Endothelial cell of umbilical vein (primary cell): ENCODE data around the gene LIMK2. TPM values are rescaled to one million over a fixed set of nuclear protein-coding genes. Genes with fewer than 3 reads are reported as not detected.

Experiments
- BruUV-seq: library from RNA; stranded (reverse); fragments of 400-500 nt; replicated peaks from 2 replicates; lab custom pipeline; 2021; lab: Mats Ljungman, UMichigan
- CTCF ChIA-PET: fragments of 300-600, 350-600 bp; sonication (Branson Sonifier 250); formaldehyde crosslinking; loops from one replicate; lab custom pipeline; 2021; ENCODE audit warnings: antibody characterized with exemption, inconsistent platforms; lab: Charles Lee
- POLR2A ChIA-PET: fragments of 300-600, 350-600 bp; sonication (Branson Sonifier 250); formaldehyde crosslinking; loops from one replicate; lab custom pipeline; 2021; ENCODE audit warnings: antibody characterized with exemption, inconsistent platforms; lab: Charles Lee
- DNase-seq: peaks from one replicate; pipeline ENCODE4 v3.0.0-alpha.2; 2011; ENCODE audit warnings: low read depth, low spot score
- FAIRE-seq: peaks from 2 replicates; lab custom pipeline; 2011; peaks lifted over from hg19 to GRCh38; lab: Jason Lieb, UNC
- H2AFZ ChIP-seq: 2 replicates; pipeline ENCODE4 v1.6.0; 2012; ENCODE audit warnings: low read depth, low read length, control low read depth, inconsistent platforms
- H3K27ac ChIP-seq: 2 replicates; pipeline ENCODE4 v1.5.1; 2011; ENCODE audit warnings: low read depth, mild to moderate bottlenecking, control low read depth, low read length, moderate library complexity; ENCODE audit not compliant: insufficient read depth
- H3K27me3 ChIP-seq, 2 experiments: 2 replicates each; pipeline versions ENCODE4 v1.6.0 to v1.6.1; 2011; ENCODE audit warnings: low read length in 2 of 2, mixed read lengths in 1 of 2; ENCODE audit not compliant: control insufficient read depth in 2 of 2, insufficient read depth in 2 of 2
- H3K36me3 ChIP-seq, 2 experiments: 2 replicates in 1 of 2; 3 replicates in 1 of 2; pipeline ENCODE4 v1.5.1; 2011; ENCODE audit warnings: low read length in 2 of 2, mild to moderate bottlenecking in 1 of 2, moderate library complexity in 1 of 2; ENCODE audit not compliant: control insufficient read depth in 2 of 2, insufficient read depth in 2 of 2; ENCODE audit errors: extremely low read depth in 1 of 2
- H3K4me1 ChIP-seq: 3 replicates; pipeline ENCODE4 v1.5.1; 2011; ENCODE audit warnings: mild to moderate bottlenecking, low read length; ENCODE audit not compliant: control insufficient read depth, insufficient read depth; ENCODE audit errors: extremely low read depth
- H3K4me2 ChIP-seq: 2 replicates; pipeline ENCODE4 v1.6.1; 2011; ENCODE audit warnings: low read length, control low read depth, mixed read lengths; ENCODE audit not compliant: insufficient read depth
- H3K4me3 ChIP-seq, 3 experiments: fragments of 200-600 bp in 1 of 3; sonication (generic), shearing (Covaris generic) in 1 of 3; replicated peaks in 1 of 3; 2 replicates each; pipeline ENCODE4 v1.5.1; 2011 to 2016; ENCODE audit warnings: control low read depth in 3 of 3, low read length in 3 of 3, mild to moderate bottlenecking in 2 of 3, inconsistent platforms in 1 of 3, low read depth in 1 of 3, moderate library complexity in 1 of 3; ENCODE audit not compliant: insufficient read depth in 1 of 3
- H3K79me2 ChIP-seq: 2 replicates; pipeline ENCODE4 v1.6.0; 2012; ENCODE audit warnings: low read length, inconsistent platforms; ENCODE audit not compliant: control insufficient read depth, insufficient read depth
- H3K9ac ChIP-seq: replicated peaks from 2 replicates; pipeline ENCODE3; 2011; ENCODE audit warnings: low read length, control low read depth; ENCODE audit not compliant: insufficient read depth; ENCODE audit errors: extremely low read depth
- H3K9me1 ChIP-seq: replicated peaks from 3 replicates; pipeline ENCODE4 v1.6.0; 2011; ENCODE audit warnings: mild to moderate bottlenecking, low read length; ENCODE audit not compliant: control insufficient read depth, insufficient read depth; ENCODE audit errors: extremely low read depth
- H3K9me3 ChIP-seq: replicated peaks from 2 replicates; pipeline ENCODE4 v1.5.1; 2012; ENCODE audit warnings: low read length, inconsistent platforms; ENCODE audit not compliant: control insufficient read depth, insufficient read depth
- H4K20me1 ChIP-seq: replicated peaks from 2 replicates; pipeline ENCODE3; 2011; ENCODE audit warnings: mild to moderate bottlenecking, low read length; ENCODE audit not compliant: control insufficient read depth, insufficient read depth; ENCODE audit errors: extremely low read depth
- CTCF ChIP-seq, 2 donors: IDR thresholded peaks; 1 replicate in 1 of 2; 2 replicates in 1 of 2; pipeline ENCODE4 v1.5.1; 2011; ENCODE audit warnings: low read length in 2 of 2, mild to moderate bottlenecking in 2 of 2, moderate library complexity in 2 of 2, control low read depth in 1 of 2, inconsistent platforms in 1 of 2, low read depth in 1 of 2; ENCODE audit not compliant: insufficient read depth in 1 of 2; ENCODE audit errors: extremely low read depth in 1 of 2
- EZH2 ChIP-seq: IDR thresholded peaks from 2 replicates; pipeline ENCODE4 v1.6.1; 2012; ENCODE audit warnings: borderline replicate concordance, low read depth, mild to moderate bottlenecking, moderate library complexity, low read length, inconsistent platforms; ENCODE audit not compliant: severe bottlenecking
- FOS ChIP-seq: IDR thresholded peaks from 2 replicates; pipeline ENCODE4 v1.6.1; 2011; ENCODE audit warnings: mild to moderate bottlenecking, low read length, moderate library complexity, borderline replicate concordance; ENCODE audit not compliant: insufficient read depth
- GATA2 ChIP-seq: IDR thresholded peaks from 2 replicates; pipeline ENCODE4 v1.7.0; 2011; ENCODE audit warnings: low read depth, mild to moderate bottlenecking, moderate library complexity, mixed read lengths, low read length; ENCODE audit not compliant: insufficient read length, insufficient read depth
- JUN ChIP-seq: IDR thresholded peaks from 2 replicates; pipeline ENCODE4 v1.6.1; 2011; ENCODE audit warnings: borderline replicate concordance, low read depth; ENCODE audit not compliant: insufficient read length, insufficient read depth
- MYC ChIP-seq: IDR thresholded peaks from one replicate; pipeline ENCODE4 v1.6.1; 2011; ENCODE audit warnings: mild to moderate bottlenecking, low read depth, low read length
- POLR2A ChIP-seq: IDR thresholded peaks from 2 replicates; pipeline ENCODE4 v1.6.1; 2012; ENCODE audit warnings: low read depth, mild to moderate bottlenecking, control low read depth, low read length
- POLR2AphosphoS5 ChIP-seq: IDR thresholded peaks from 2 replicates; pipeline ENCODE4 v1.6.1; 2012; ENCODE audit warnings: low read depth, mild to moderate bottlenecking, control low read depth, low read length, moderate library complexity; ENCODE audit not compliant: insufficient read depth
- dilution Hi-C: fragments of 300-500 bp; cut with MboI; formaldehyde crosslinking; loops from one replicate; pipeline ENCODE4 v1.15.0; 2019; ENCODE audit warnings: low sequenced_read_pairs; ENCODE audit not compliant: extremely low pct_ligation_motif_present
- intact Hi-C: fragments of 100-400 bp; cut with micrococcal nuclease; formaldehyde crosslinking; loops from one replicate; pipeline ENCODE4 v1.10.0; 2022
- polyA plus RNA-seq, 4 experiments: library from polyadenylated mRNA; depleted of rRNA in 3 of 4; stranded (reverse) in 3 of 4; unstranded in 1 of 4; fragments of >200 nt; gene quantifications; 2 replicates each; pipeline versions ENCODE4 v1.2.1 to v1.2.3, GENCODE V29; 2011 to 2012; ENCODE audit warnings: missing spikeins in 1 of 4
- total RNA-seq: library from RNA; stranded (reverse); gene quantifications from 2 replicates; pipeline ENCODE4 v1.2.3, GENCODE V29; 2021
- TF ChIP-seq, protein P1 (sequence below): IDR thresholded peaks from 2 replicates; pipeline ENCODE4 v1.6.1; 2011; ENCODE audit not compliant: insufficient read depth, insufficient read length

The LIMK2 gene
- total and polyA plus RNA-seq, 2 donors (not counting 3 experiments of a cell fraction or from before 2014, with no cell fraction given) = 23.2 to 76.7 TPM

DNA sequence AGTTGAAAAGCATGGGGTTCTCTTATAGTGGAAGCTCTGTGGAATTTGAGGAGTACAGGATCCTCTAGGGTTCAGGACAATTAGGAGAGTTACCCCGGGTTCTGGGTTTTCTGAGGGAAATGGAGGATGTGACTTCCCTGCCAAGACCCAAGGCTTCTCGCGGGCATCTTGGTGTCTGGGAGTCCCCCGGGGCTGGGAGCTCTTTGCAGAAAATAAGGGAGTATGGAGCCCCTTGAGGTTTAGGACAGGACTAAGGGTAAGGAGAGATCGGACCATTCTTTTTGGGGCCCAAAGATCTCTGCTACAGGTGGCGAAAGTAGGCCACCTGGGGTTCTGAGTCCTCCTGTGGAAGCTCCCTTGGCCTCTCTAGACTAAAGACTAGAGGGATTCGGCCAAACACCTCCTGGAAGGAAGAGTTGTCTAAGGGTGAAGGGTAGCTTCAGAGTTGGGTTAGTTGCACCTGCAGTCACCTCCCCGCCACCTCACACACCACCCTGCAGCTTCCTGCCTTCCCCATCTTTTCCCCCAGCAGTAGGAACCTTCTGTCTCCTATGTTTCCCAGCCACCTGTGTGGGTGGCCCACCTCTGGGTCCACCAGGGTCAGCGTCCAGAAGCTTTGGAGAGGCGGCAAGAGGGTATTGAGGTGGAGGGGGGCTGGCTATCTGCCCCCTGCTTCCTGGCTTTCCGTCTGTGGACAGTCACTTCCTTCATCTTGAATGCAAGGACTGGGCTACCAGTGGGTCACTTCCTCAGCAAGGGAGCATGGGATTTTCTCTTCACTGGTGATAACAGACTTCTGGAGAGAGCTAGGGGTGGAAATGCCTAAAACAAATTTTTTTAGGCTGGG, 908 bp downstream of the LIMK2 start:
- Histone ChIP-seq H3K9me3 (no peaks in the 10 kb centered on the region), H3K27ac (peak overlapping the region; percentile 93), H3K4me3 (peak overlapping the region; percentile 86 to 97 (median 92)), H3K9me1 (no peaks in the 10 kb centered on the region), H3K4me1 (peaks cover 69% of the 10 kb centered on the region), H3K79me2 (peaks cover 53% of the 10 kb centered on the region), H4K20me1 (no peaks in the 10 kb centered on the region), H3K36me3 (peaks cover 0 to 3% of the 10 kb centered on the region in 2 experiments), H2AFZ (peak overlapping the region; percentile 73), H3K9ac (peak overlapping the region; percentile 97), H3K4me2 (peak overlapping the region; percentile 97), H3K27me3 (no peaks in the 10 kb centered on the region)
- intact Hi-C loops = loop anchor here (1.0 to 5.0 kb wide), 4 partner anchors 18 to 79 kb away; partner anchors contain the start of gene PIK3IP1
- TF ChIP-seq, protein P1, sequence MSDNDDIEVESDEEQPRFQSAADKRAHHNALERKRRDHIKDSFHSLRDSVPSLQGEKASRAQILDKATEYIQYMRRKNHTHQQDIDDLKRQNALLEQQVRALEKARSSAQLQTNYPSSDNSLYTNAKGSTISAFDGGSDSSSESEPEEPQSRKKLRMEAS = no peak
- TF ChIP-seq EZH2 (no peak), MYC (no peak), JUN (no peak), FOS (peak; percentile 24), CTCF (IDR thresholded peaks at IDR 0.05; ENCODE audit: extremely low read depth in 1 of 2, insufficient read depth in 1 of 2, low read depth in 1 of 2, low read length in 2 of 2) (no peak), POLR2A (peak; percentile 63), POLR2AphosphoS5 (no peak), GATA2 (peak; percentile 42)
- dilution Hi-C loops = no loop called here
- ChIA-PET POLR2A (interaction anchor here (0.9 to 1.0 kb wide), 2 partner anchors 17 to 59 kb away, joined by 4 to 5 read pairs; no protein-coding TSS in a partner anchor), CTCF (interaction anchor here (1.0 to 6.8 kb wide), 16 partner anchors 11 to 132 kb away, joined by 3 to 181 read pairs (median 8); partner anchors contain the start of genes PIK3IP1, RNF185 and SELENOM)
- DNase-seq (peak; percentile 43), FAIRE-seq (peak; percentile 81)
- BruUV-seq = TSS peak; percentile 71
